Caki2 (cell line): ENCODE results near the gene STX4. TPM values are rescaled to one million over a fixed set of nuclear protein-coding genes. Genes with fewer than 3 reads are reported as not detected.
A peak's percentile ranks its signal among the peaks of the same experiment; 100 is the strongest.

ENCODE experiments used
- DNase-seq: peaks from one replicate; pipeline ENCODE4 v3.0.0-alpha.2; 2015; ENCODE audit warnings: low read depth
- in situ Hi-C: cut with HindIII; loops from 2 replicates; pipeline ENCODE4 v1.10.0; 2016; ENCODE audit warnings: low sequenced_read_pairs, low pct_unique_long_range_greater_than_20kb, mixed read lengths
- total RNA-seq: library from RNA; depleted of rRNA; stranded (reverse); fragments of >200 nt; shearing (Covaris generic); gene quantifications from 2 replicates; pipeline ENCODE4 v1.2.3, GENCODE V29; 2014; ENCODE audit warnings: low replicate concordance

The STX4 gene
- total RNA-seq, 1 experiment from 2014 or later: 72.2 TPM

- in situ Hi-C loops: no loop called here
- DNase-seq: no peak
Measured at GRCh38 chr16:31050280-31051030, 17.1 kb downstream of the STX4 start.

DNA sequence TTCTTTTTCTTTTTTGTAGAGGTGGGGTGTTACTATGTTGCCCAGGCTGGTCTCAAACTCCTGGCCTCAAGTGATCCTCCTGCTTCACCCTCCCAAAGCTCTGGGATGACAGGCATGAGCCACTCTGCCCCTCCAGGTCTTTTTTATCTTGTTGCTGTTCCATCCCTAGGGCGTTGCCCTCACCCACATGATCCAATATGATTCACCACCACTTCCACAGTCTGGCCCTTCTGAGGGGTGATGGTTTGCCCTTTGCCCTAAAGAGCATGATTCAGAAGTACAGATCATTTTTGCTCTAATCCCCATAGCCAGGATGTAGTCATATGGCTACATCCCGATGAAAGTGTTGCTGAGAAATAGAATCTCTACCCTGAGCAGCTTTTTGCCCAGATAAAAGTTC, 18.8 kb downstream of the STX4 start:
- in situ Hi-C loops: no loop called here
- DNase-seq: peak; percentile 95

- in situ Hi-C loops: no loop called here
- DNase-seq: no peak
Measured at GRCh38 chr16:31055613-31056012, 22.3 kb downstream of the STX4 start.

DNA sequence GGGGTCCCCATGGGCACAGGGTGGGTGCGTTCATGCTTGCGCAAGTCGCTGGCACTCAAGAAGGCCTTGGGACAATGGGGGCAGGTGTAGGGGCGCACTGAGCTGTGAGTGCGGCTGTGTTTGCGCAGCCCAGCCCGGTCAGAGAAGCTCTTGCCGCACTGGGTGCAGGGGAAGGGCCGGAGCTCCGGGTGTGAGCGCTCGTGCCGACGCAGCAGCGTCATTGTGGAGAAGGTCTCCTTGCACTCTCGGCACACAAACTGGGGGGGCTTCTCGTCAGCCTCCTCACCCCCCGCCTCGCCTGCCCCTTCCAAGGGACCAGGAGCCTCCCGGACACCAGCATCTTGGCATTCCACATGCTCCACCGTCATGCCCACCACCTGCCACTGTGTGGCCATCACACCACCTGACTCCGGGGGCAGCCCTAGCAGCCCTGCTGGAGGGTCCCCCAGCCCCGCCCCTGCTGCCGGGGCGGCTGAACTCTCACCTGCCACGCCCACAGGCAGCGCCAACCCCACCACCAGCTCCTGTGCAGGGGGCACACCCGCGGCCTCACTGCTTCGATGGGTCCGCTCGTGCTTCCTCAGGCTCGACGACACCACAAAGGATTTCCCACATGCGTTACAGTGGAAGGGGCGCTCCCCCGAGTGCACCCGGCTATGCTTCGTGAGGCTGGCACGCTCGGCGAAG, 27.9 kb downstream of the STX4 start:
- in situ Hi-C loops: no loop called here

GRCh38 chr16:31061813-31062440, 28.6 kb downstream of the STX4 start:
- DNase-seq: no peak
- in situ Hi-C loops: no loop called here

More for the DNA sequence above, 27.9 kb downstream of the STX4 start:
- no peak for DNase-seq

- no peak for DNase-seq
- in situ Hi-C loops: no loop called here
Measured at GRCh38 chr16:31063495-31063842, 30.1 kb downstream of the STX4 start.

DNA sequence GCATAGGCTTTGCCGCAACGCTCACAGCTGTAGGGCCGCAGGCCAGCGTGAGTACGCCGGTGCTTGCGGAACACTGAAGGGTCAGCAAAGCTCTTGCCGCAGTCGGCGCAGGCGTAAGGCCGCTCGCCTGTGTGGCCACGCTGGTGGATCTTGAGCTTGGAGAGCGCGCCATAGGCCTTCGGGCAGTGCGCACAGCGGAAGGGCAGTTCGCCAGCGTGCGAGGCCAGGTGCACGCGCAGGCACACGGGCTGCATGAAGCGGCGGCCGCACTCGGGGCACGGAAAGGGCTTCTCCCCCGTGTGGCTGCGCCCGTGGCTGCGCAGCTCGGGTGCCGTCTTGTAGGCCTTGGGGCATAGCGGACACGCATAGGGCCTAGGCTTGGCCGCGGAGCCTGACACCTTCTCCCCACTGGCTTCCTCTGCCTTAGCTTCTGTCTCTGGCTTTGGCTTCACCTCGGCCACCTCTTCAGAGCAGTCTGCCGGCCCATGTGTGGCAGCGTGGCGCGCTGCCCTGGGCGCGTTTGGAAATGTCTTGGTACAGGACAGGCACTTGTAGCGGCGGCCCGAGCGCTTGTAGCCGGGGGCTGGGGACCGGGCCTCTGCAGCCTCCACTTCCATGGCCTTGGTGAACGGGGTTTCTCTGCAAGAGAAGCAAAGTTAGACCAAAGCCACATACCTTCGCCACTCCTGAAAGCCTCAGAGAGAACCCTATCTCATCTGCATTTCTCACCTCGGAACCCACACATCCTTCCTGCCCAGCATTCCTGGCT, 30.7 kb downstream of the STX4 start:
- in situ Hi-C loops: no loop called here
- DNase-seq: no peak

GRCh38 chr16:31064882-31065461, 31.6 kb downstream of the STX4 start:
- peak; percentile 64 for DNase-seq
- in situ Hi-C loops: no loop called here

DNA sequence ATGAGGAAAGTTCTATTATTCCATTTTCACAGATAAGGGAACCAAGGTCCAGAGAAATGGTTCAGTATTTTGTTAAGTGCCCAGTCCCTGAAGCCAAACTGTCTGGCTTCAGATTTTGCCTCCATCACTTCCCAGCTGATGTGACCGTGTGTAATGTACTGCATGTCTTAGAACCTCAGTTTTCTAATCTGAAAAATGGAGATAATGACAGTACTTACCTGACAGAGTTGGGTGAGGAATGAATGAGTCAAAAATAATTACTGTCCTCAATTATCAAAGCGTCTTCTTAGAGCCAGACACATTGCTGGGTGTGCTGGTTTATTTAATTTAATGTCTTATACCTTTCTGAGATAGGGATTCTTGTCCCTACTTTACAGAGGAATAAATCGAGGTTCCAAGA, 34.0 kb downstream of the STX4 start:
- in situ Hi-C loops: no loop called here
- no peak for DNase-seq

GRCh38 chr16:31071861-31072260, 38.5 kb downstream of the STX4 start:
- in situ Hi-C loops: no loop called here

DNA sequence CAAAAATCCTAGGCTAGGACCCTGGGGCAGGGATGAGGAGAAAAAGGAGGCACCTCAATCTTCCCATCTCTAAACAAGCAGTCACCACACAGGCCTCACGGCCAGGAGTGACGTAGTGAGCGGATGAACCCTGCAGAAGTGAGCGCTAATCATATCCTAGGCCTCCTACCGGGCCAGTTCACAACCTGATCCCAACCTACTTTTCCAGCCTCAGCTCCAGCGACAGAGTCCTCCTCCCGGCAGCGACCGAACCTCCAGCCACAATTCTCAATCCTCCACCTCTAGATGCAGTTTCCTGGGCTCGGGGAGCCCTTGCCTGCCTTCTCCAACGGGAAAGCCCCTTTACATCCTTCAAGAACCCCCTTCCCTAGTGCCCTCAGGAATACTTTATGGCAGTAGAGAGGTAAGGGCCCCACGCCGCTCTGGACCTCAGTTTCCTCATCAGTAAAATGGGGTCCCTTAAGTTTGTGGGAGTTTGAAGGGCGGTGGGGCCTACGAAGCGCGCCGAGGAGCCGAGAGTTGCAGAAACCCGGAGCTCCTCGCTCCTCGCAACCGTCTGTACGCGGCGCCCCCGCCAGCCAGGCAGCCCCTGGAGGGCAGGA, 39.3 kb downstream of the STX4 start:
- in situ Hi-C loops: no loop called here
- DNase-seq: no peak

More at GRCh38 chr16:31071861-31072260, 38.5 kb downstream of the STX4 start:
- DNase-seq: no peak

DNA sequence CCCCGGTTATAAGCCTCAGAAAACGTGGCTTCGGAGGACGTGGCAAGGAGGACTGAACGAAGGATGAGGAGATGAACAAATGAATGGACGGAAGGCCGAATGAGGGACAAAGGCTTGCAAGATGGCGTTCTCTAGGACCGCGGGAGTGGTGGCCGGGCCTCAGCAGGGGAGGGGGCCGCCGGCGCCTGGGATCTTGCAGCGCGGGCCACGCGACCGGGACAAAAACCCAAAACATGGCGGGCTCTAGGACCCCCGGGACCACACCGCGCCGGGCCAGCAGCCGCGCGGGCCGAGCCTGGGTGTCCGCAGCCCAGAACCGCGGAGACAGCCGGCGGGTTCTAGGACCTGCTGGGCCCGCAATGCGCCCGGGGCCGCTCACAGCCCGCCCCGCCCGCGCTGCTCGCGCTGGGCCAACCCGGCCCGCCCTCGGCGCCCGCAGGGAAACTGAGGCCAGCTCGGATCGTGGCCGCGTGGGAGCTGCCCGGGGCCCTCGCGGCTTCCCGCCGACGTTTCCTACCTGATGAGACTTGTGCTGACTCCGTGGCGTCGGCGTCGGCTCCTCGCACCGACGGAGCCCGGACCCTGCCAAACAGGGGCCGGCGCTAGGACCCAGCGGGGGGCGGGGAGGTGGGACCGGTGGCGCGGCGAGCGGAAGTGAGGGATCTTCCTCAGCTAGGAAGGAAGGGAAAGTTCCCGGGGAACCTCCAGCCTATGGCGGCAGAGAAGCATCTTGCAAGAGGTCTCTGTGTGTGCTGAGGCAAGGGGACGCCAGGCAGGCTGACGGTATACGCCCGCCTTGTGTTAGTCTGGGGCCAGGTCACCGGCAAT, 40.0 kb downstream of the STX4 start:
- in situ Hi-C loops: no loop called here
- DNase-seq: peak; percentile 96

DNA sequence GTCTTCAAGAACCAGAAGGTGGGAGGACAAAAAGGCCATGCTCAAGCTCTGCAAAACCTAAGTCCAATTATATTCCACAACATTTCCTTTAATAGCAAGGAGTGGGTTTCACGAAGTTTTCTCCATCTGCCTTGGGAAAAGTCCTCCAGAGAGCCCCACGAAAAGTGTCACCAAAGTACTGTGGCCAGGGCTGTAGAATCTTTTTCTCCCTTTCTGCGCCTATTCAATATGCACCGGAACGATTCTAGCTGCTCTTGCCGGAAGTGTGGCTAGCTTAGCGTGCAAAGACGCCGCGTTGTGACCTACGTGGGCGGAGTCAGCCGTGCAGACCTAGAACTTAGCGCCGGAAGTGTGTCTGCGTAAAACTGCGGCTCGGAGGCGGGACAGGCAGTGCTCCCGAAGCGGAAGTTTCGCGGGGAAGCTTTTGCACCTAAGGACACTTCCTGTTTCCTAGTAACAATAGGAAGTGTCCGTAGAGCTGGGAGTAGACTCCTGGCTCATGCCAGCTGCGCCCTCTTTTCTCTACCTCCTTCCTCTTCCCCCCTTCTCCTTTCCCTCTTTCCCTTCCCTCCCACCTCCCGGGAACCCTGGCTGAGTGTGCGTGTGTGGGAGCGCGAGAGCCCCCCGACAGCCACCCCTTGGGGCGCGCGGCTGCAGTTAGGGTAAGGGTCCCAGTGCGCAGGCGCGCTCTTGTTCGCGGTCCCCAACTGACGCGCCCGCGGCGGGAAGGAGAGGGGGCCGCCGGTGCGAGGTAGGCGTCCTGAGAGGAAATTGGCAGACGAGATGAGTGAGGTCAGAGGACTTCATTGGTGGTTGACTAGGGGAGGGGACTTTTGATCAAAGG, 40.8 kb downstream of the STX4 start, which contains the start of the genes ZNF646 and ZNF668:
ZNF646 (plus strand) TSS at position 453 of the 844 bp plus-strand sequence. CDS start 1,903 bp downstream, outside the sequence.
ZNF668 (minus strand) TSS at position 271 of the 844 bp plus-strand sequence. CDS start 9,781 bp downstream, outside the sequence.
- peak; percentile 98 for DNase-seq
- in situ Hi-C loops: no loop called here

GRCh38 chr16:31074814-31075183, 41.4 kb downstream of the STX4 start:
- in situ Hi-C loops: no loop called here
- no peak for DNase-seq

DNA sequence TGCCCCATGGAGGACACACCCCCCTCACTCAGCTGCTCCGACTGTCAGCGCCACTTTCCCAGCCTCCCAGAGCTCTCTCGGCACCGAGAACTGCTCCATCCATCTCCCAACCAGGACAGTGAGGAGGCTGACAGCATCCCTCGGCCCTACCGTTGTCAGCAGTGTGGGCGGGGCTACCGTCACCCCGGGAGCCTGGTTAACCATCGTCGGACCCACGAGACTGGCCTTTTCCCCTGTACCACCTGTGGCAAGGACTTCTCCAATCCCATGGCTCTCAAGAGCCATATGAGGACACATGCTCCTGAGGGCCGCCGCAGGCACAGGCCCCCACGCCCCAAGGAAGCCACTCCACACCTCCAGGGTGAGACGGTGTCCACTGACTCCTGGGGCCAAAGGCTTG, 43.0 kb downstream of the STX4 start:
- in situ Hi-C loops: no loop called here
- DNase-seq: no peak

DNA sequence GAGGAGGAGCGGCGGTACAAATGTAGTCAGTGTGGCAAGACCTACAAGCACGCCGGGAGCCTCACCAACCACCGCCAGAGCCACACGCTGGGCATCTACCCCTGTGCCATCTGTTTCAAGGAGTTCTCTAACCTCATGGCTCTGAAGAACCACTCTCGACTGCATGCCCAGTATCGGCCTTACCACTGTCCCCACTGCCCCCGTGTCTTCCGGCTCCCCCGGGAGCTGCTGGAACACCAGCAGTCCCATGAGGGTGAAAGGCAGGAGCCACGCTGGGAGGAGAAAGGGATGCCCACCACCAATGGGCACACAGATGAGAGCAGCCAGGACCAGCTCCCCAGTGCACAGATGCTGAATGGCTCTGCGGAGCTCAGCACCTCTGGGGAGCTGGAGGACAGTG, 43.7 kb downstream of the STX4 start:
- in situ Hi-C loops: no loop called here
- DNase-seq: no peak
